ENCODE results near the gene DAB1. TPM values are rescaled to one million over a fixed set of nuclear protein-coding genes. Genes with fewer than 3 reads are reported as not detected.

Gene DAB1
- total RNA-seq, 1 donor from 2014 or later, result not detected

GRCh38 chr1:57270927-57271698 is 152.7 kb downstream of the DAB1 start:
- no peak for TF ChIP-seq CTCF (conservative IDR thresholded peaks at IDR 0.05; ENCODE audit: low read depth, low read length)
- DNase-seq (ENCODE audit: low read depth), result no peak
- no peak overlapping the region for H3K4me3 ChIP-seq (ENCODE audit: low read depth, low read length)

GRCh38 chr1:57269630-57270225 is 154.1 kb downstream of the DAB1 start:
- DNase-seq (ENCODE audit: low read depth), result no peak
- no peak overlapping the region for H3K4me3 ChIP-seq (ENCODE audit: low read depth, low read length)
- TF ChIP-seq CTCF (conservative IDR thresholded peaks at IDR 0.05; ENCODE audit: low read depth, low read length), result no peak

- H3K4me3 ChIP-seq (ENCODE audit: low read depth, low read length), result no peak overlapping the region
- no peak for DNase-seq (ENCODE audit: low read depth)
- no peak for TF ChIP-seq CTCF (conservative IDR thresholded peaks at IDR 0.05; ENCODE audit: low read depth, low read length)
Measured at GRCh38 chr1:57265104-57265503, 158.8 kb downstream of the DAB1 start.

GRCh38 chr1:57262472-57262871 is 161.4 kb downstream of the DAB1 start:
- no peak for TF ChIP-seq CTCF (conservative IDR thresholded peaks at IDR 0.05; ENCODE audit: low read depth, low read length)
- DNase-seq (ENCODE audit: low read depth), result no peak
- H3K4me3 ChIP-seq (ENCODE audit: low read depth, low read length), result no peak overlapping the region

- TF ChIP-seq CTCF (conservative IDR thresholded peaks at IDR 0.05; ENCODE audit: low read depth, low read length), result no peak
- no peak overlapping the region for H3K4me3 ChIP-seq (ENCODE audit: low read depth, low read length)
- DNase-seq (ENCODE audit: low read depth), result no peak
Measured at GRCh38 chr1:57258557-57259325, 165.1 kb downstream of the DAB1 start.

- no peak for TF ChIP-seq CTCF (conservative IDR thresholded peaks at IDR 0.05; ENCODE audit: low read depth, low read length)
- H3K4me3 ChIP-seq (ENCODE audit: low read depth, low read length), result no peak overlapping the region
- DNase-seq (ENCODE audit: low read depth), result no peak
Measured at GRCh38 chr1:57255945-57256344, 167.9 kb downstream of the DAB1 start.

Data from epithelial cell of proximal tubule (primary cell).